DMS114 treated with DMSO at 0.1 percent for 48 hours (cell line): ENCODE data around the gene LDLRAD4.

ENCODE experiments used
- DNase-seq: peaks from one replicate; lab custom pipeline; 2025; ENCODE audit not compliant: unreplicated experiment; lab: John Stamatoyannopoulos, UW

The LDLRAD4 gene

DNA sequence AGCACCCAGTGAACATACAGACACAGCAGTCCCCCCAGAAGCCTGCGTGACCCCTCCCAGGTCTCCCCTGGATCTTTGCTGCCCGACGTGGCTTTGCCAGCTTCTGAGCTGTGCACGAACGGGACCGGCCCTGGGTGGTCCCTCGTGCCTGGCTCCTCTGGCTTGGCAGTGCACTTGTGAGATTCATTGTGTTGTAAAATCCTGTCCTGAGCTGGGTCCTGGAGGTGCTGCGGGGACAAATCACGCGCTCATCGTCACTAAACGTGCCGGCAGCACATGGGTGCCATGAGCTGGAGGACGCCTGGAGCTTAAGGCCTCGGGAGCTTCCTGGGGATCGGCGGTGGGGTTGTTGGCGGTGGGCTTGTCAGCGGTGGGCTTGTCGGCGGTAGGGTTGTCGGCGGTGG lies 402.9 kb downstream of the LDLRAD4 start:
- no peak for DNase-seq

GRCh38 chr18:13621886-13622619 lies 403.5 kb downstream of the LDLRAD4 start:
- DNase-seq = no peak

- no peak for DNase-seq
Observed at GRCh38 chr18:13622751-13623150, 404.2 kb downstream of the LDLRAD4 start.

DNA sequence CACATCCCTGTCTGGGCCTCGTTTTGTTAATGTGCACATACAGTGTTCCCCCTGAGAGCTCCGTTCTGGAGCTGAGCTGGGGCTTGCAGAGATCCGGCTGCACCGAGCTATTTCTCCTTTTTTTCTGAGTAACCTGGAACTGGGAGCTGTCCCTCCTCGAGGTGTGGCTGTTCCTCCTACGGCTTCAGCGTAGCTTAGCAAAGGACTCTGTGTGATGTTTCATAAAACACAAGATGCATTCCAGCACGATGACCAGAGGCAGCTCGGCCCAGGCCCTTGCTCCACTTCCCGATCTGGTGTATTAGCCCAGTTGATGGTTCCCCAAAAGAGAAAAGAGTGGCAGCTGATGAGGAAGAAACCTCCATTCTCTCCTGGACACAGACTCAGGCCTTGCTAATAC lies 404.8 kb downstream of the LDLRAD4 start:
- DNase-seq = no peak

DNA sequence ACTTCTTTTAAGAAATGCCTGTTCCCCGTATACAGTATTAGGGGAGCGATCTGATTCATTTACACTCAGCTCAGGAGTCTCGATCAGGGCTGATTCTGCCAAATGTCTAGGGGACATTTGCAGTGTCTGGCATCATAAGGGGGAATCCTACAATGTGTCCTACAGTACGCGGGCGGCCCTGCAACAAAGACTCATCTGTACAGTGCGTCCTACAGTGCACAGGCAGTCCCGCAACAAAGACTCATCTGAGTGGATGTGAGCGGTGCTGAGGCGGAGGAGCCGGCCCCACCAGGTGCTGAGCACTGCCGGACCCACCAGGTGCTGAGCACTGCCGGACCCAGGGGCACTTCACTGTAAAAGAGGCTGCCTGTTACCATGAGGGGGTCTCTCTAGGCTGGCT lies 405.3 kb downstream of the LDLRAD4 start:
- no peak for DNase-seq

DNA sequence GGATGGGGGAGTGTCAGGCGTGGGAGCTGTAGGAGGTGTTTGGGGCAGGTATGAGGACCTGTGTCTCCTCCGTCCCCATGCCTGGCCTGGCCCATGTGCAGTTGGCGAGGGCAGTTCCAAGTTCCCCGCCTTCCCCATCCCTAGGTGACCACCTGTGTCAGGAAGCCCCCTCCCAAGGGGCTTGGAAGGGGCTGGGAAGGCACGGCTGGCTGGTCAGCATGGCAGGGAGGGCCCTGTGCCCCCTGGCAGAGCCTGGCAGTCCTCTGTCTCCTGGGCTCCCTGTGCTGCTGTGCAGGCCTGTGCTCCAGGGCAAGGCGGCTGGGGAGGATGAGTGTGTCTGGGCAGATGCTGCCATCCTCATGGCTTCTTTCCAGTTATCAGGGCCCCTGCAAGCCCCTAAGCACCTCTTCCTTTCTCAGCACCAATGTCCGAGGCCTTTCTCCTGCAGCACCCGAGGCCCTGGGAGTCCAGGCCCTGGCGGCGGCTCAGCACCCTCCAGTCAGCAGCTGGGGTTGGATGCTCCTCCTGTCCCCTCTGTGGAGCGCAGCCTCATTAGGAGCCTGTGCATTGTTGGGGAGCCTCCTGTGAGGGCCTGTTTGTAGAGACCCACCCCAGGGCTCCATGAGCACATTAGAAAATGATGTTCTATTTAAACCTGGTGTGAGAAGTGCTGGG lies 406.1 kb downstream of the LDLRAD4 start:
- no peak for DNase-seq

- no peak for DNase-seq
Observed at GRCh38 chr18:13625355-13625754, 406.8 kb downstream of the LDLRAD4 start.

GRCh38 chr18:13625843-13626543 lies 407.4 kb downstream of the LDLRAD4 start:
- no peak for DNase-seq

DNA sequence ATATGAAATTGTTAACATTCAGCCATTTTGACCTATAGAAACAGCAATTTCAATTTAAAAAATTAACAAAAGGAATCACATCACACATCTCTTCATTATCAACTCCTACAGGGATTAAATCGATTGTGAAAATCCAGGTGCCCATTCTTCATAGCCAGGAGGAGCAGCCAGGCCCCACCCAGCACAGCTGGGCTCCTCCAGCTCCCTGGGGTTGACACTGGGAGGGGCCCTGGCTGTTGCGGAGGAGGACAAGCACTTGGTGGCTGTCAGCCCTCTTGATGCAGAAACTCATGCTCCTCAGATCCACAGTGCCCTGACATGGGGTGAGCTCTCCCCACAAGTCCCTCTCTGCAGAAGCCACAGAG lies 408.0 kb downstream of the LDLRAD4 start:
- DNase-seq = no peak

GRCh38 chr18:13627639-13628038 lies 409.1 kb downstream of the LDLRAD4 start:
- no peak for DNase-seq

GRCh38 chr18:13628211-13628610 lies 409.7 kb downstream of the LDLRAD4 start:
- DNase-seq = no peak

DNA sequence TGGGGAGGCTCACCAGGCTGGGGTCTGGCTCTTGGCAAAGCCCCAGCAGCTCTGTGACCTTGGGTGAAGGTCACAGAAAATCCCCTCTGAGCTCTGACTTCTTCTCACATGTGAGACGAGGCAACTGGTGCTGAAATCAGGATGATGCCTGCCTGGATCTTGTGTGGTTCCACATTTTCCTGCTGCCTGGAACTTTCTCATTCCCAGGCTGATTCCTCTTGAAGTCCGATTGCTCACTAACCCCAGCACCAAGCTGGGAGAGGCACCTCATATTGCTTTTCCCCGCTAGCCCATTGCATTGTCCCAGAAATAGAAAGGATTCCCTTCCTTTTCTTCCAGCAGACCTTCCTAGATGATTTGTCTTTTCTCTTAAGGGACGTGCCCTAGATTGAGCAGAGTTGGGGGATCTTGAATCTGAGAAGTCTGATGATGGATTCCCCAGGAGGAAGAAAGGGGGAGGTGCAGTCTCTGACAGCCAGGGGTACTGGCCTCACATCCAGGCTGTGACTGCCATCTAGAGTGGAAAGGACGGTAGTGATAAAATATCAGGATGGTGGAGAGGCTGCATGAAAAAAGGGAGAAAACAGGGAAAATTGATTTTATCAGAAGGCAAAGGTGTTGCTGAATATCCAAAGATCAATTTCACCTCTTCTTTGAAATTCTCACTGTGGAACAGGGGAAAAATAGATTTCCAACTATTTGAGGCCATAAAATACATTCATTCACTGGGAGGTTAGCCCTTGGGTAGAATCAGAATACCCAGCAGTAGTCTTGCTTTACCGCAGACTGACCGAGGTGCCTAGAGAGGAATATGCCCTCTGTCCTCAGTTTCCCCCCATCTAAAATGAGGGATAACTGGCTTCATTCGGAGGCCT lies 411.5 kb downstream of the LDLRAD4 start:
- DNase-seq = peak; percentile 70

- DNase-seq = no peak
Observed at GRCh38 chr18:13630716-13631268, 412.2 kb downstream of the LDLRAD4 start.

- no peak for DNase-seq
Observed at GRCh38 chr18:13633700-13634099, 415.1 kb downstream of the LDLRAD4 start.

DNA sequence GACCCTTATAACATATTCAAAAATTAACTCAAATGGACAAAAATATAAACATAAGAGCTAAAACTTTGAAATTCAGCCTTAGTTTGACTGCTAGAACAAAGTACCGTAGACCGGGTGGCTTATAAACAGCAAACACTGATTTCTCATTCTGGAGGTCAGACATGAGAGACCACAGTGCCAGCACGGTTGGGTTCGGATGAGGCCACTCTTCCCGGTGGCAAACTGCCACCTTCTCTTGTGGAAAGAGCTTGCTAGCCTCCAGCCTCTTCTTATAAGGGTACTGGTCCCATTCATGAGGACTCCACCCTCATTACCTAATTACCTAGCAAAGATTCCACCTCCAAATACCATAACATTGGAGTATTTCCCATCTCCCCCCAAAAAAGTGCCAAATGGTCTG lies 416.5 kb downstream of the LDLRAD4 start:
- no peak for DNase-seq

- no peak for DNase-seq
Observed at GRCh38 chr18:13638719-13639595, 420.4 kb downstream of the LDLRAD4 start.

DNA sequence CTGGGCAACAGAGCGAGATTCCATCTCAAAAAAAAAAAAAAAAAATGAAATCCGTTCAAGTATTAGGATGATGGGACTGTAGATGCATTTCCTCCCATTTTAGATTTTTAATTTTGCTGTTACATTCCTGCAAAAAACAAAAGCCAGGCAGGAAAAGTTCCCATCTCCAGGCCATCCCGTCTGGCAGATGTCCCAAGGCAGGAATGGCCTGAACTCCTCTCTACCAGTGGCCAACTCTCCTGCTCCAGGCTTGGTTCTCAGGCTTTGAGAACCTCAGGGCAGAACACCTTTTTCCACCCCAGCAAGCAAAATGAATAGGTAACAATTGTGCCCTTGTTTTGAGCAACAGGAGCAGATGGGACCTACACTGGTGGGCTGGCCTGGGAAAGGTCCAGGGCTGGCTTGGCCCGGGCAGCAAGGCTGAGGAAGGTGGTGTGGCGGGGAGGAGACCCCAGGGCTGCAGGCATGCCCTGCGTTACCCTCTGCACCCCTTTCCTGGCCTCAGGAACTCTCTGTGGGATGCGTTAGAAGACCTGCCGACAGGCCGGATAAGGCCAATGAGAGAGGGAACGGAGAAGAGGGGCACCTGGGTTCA lies 421.8 kb downstream of the LDLRAD4 start:
- DNase-seq = no peak

DNA sequence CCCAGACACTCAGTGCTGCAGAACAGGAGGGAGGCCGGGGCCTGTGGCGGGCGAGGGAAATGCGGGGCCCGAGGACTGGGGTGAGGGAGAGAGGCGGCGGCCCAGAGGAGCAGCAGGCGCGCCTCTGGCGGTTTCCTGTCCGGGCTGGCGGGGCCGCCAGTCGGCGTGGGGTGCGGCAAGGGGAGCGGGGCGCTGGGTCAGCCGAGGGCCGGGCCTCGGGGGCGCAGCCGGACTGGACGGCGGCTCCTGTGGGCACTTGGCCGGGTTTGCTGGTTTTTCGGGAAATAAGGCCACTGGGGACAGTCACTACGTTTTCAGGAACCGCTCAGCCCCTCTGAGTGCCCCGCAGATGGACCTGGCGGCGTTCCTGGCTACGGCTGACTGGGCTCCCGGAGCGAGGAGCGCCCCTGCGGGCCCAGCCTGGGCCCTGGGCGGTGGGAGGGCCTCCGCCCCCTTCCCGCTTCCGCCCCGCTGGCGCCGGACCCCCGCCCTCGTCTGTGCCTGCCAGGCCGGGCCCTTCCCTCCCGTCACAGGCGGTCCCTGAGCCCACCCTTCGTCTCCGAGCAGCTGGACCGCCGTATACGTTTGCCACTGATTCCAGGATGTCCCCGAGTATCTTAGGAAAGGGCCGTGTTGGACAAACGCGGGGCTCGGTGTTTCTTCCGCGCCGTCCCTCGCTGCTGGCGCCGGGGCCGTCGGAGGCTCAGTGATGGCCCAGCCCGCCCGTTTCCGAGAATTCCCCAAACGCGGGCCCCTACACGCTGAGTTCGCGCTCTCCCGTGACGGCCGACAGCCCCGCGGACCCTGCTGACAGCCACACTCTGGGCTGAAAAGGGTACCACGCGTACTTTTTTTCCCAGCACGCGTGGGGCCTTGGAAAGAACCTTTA lies 423.2 kb downstream of the LDLRAD4 start:
- DNase-seq = no peak

DNA sequence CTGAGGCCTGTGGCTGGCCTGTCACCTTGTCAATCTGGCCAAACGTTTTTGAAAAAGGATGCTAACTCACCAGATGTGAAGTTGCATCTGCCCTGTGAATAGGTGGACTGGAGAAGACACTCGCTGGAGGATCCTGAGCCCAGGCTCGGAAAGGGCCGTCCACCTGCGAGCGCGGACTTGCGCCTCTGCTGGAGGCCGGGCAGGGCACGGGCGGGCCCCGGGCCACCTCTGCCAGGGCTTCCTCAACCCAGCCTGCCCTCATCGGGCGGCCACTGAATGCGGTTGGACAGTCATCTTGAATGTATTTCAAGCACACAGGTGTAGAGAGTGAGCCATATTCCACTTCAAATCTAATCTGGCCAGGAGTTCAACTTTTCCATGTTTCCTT lies 423.9 kb downstream of the LDLRAD4 start:
- no peak for DNase-seq
